ENCODE data around the gene OGFOD3.

OGFOD3 gene

DNA sequence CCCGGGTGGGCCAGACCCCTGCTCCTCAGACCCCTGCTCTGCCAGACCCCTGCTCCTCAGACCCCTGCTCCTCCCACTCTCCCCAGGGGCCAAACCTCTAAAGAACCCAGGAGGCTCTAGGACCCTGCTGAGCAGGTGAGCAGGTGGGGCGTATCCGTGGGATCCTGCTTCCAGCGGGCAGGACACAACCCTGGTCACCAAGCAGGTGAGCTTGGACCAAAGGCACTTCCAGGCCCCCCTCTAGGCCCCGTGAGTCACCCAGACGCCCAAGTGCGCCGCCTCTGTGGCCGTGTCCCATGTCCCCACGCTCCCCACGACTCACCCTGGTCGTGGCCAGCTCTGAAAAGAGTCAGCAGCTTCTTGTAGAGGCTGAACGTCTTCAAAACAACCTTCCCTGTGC, 27.2 kb upstream of the OGFOD3 start:
- in situ Hi-C loops (cut with MboI; ENCODE audit: low pct_unique_long_range_greater_than_20kb, low sequenced_read_pairs, unreplicated experiment) = no loop called here

DNA sequence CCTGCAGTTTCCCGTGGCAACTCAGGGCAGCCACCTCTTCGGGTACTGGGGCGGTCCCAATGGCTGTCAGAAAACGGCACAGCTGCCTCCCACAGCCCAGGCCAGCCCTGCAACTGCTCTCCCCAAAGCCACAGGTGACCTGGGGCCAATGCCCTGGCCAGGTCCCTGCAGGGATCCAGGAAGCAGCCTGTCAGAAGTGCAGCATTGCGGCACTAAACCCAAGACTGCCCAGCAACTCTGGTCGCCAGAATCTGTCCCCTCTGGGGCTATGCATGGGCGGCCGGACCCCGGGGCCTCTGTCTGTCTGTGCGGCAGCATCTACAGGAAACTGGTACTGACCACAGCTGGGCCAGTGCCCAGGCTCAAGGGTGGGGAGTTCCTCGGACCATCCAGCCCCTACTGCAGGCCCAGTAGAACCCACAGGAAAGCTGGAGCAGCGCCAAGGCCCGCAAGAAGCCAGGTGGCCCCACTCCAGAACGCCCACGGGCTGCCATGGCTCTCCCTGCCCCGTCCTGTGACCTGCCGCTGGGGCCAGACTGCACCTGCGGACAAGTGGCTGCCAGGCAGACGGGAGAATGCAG, 26.6 kb upstream of the OGFOD3 start:
- no peak for DNase-seq (ENCODE audit: low spot score)
- in situ Hi-C loops (cut with MboI; ENCODE audit: low pct_unique_long_range_greater_than_20kb, low sequenced_read_pairs, unreplicated experiment) = no loop called here
- no peak for TF ChIP-seq CTCF (IDR thresholded peaks at IDR 0.05; ENCODE audit: extremely low read depth, insufficient read depth, missing control alignments)

More for the DNA sequence above, 27.2 kb upstream of the OGFOD3 start:
- no peak for TF ChIP-seq CTCF (IDR thresholded peaks at IDR 0.05; ENCODE audit: extremely low read depth, insufficient read depth, missing control alignments)
- no peak for DNase-seq (ENCODE audit: low spot score)

DNA sequence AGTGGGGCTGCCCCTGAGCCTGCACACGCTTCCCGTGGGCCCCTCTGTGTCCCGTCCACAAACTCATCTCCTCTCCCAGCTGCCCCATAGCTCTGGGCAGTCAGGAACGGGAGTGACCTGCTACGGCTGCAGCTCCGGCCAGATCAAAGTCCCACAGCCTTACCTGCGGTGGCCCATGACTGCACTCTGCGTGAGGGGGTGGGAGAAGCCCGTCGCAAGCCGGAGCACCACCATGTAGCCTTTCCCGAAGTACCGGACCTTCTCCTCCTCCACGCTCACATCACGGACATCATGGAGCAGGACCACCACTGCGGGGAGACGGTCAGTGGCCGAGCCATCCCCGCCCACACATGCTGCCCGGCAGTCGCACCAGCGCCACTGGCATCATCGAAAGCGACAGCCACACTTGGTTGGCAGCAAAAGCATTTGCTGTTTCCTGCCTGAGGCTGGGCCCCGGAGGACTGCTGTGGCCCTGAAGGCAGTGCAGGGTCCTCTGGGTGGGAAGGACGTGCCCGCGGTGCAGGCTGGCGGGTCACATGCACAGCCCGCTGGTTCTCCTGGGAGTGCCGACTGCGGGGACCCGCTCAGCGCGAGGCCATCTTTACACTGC, 26.0 kb upstream of the OGFOD3 start:
- in situ Hi-C loops (cut with MboI; ENCODE audit: low pct_unique_long_range_greater_than_20kb, low sequenced_read_pairs, unreplicated experiment) = no loop called here
- no peak for TF ChIP-seq CTCF (IDR thresholded peaks at IDR 0.05; ENCODE audit: extremely low read depth, insufficient read depth, missing control alignments)

DNA sequence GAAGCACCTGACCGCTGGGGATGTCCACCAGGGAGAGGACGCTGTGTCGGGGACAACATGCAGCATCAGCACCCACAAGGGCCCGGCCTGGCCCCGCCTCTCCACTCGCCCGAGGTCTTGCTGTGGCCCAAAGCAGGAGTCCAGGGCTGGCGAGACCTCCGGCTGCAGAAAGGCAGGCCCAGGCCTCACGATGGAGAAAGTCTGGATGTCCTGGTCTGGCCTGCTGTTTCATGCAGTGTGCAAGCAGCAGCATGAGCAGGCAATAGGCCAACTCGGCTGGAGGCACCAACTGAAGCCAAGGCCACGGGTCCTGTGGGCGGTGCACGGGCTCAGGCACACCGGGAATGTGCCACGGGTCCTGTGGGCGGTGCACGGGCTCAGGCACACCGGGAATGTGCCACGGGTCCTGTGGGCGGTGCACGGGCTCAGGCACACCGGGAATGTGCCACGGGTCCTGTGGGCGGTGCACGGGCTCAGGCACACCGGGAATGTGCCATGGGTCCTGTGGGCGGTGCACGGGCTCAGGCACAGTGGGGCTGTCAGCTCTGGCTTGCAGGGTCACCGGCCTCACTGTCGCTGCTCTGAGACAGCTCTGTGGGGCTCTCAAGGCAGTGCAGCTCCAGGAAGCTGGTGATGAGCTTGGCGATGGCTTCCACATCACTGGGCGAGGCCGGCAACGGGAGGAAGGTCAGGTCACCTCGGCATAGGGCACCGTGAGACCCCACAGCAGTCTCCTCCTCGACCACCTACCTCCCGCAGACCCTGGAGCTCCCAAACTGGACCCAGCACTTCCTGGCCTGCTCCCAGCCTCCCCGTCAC, 25.3 kb upstream of the OGFOD3 start:
- DNase-seq (ENCODE audit: low spot score) = no peak
- no peak for TF ChIP-seq CTCF (IDR thresholded peaks at IDR 0.05; ENCODE audit: extremely low read depth, insufficient read depth, missing control alignments)
- in situ Hi-C loops (cut with MboI; ENCODE audit: low pct_unique_long_range_greater_than_20kb, low sequenced_read_pairs, unreplicated experiment) = no loop called here

More for the DNA sequence above, 26.0 kb upstream of the OGFOD3 start:
- DNase-seq (ENCODE audit: low spot score) = no peak

DNA sequence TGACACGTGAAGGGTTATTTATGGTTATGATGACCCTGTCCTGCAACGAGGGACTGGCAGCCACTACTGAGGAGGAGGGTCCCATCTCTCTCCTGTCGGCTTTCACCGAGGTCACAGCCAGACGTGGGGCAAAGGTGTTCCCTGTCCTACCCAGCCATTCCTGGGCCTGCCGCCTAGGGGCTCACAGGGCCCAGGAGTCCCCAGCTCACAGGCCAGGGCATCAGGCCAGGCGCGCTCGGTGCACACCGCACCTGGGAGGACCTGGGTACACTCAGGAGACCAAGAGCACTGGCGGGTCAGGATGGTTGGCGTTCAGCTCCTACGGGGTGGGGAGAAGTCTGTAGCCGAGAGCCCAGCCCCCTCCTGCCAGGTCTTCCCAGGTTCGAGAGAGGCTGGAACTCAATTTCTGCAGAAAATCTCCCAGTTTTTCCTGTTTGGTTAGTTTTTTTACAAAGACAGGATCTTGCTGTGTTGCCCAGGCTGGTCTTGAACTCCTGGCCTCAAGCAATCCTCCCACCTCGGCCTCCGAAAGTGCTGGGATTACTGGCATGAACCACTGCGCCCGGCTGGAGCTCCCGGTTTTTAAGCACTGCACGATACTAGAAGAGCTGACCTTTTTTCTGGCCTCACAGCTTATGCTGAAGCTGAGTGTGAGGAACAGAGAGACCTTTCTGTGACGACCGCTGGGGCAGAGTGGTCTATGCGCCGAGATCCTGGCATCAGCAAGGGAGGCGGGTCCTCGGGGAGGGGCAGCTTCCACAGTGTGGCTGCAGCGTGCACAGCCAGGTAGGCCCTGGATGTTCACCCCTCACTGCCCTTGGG, 24.5 kb upstream of the OGFOD3 start:
- DNase-seq (ENCODE audit: low spot score) = no peak
- in situ Hi-C loops (cut with MboI; ENCODE audit: low pct_unique_long_range_greater_than_20kb, low sequenced_read_pairs, unreplicated experiment) = no loop called here
- TF ChIP-seq CTCF (IDR thresholded peaks at IDR 0.05; ENCODE audit: extremely low read depth, insufficient read depth, missing control alignments) = no peak
